ENCODE measurements around the gene GNB1L.
A peak's percentile ranks its signal among the peaks of the same experiment; 100 is the strongest.

Gene GNB1L

GRCh38 chr22:19863571-19863970, 8.9 kb upstream of the GNB1L start:
- no peak for DNase-seq (ENCODE audit: low read depth)

- no peak for DNase-seq (ENCODE audit: low read depth)
Observed at GRCh38 chr22:19862619-19863246, 8.1 kb upstream of the GNB1L start.

- DNase-seq (ENCODE audit: low read depth): no peak
Observed at GRCh38 chr22:19859861-19860510, 5.3 kb upstream of the GNB1L start.

GRCh38 chr22:19857382-19857781, 2.7 kb upstream of the GNB1L start:
- DNase-seq (ENCODE audit: low read depth): no peak

GRCh38 chr22:19855504-19856409, 1.1 kb upstream of the GNB1L start:
- DNase-seq (ENCODE audit: low read depth): peak; percentile 25

- no peak for DNase-seq (ENCODE audit: low read depth)
Observed at GRCh38 chr22:19853879-19854777, 546 bp downstream of the GNB1L start.

GRCh38 chr22:19853058-19853878, 1.4 kb downstream of the GNB1L start:
- DNase-seq (ENCODE audit: low read depth): no peak

- no peak for DNase-seq (ENCODE audit: low read depth)
Observed at GRCh38 chr22:19852177-19852781, 2.4 kb downstream of the GNB1L start.

GRCh38 chr22:19851291-19852176, 3.1 kb downstream of the GNB1L start:
- no peak for DNase-seq (ENCODE audit: low read depth)

GRCh38 chr22:19850763-19851109, 3.9 kb downstream of the GNB1L start:
- no peak for DNase-seq (ENCODE audit: low read depth)

GRCh38 chr22:19849835-19850762, 4.6 kb downstream of the GNB1L start:
- DNase-seq (ENCODE audit: low read depth): no peak

GRCh38 chr22:19848298-19849224, 6.1 kb downstream of the GNB1L start:
- no peak for DNase-seq (ENCODE audit: low read depth)

- no peak for DNase-seq (ENCODE audit: low read depth)
Observed at GRCh38 chr22:19847345-19847632, 7.4 kb downstream of the GNB1L start.

GRCh38 chr22:19846620-19847344, 7.9 kb downstream of the GNB1L start:
- no peak for DNase-seq (ENCODE audit: low read depth)

GRCh38 chr22:19845054-19845722, 9.5 kb downstream of the GNB1L start:
- DNase-seq (ENCODE audit: low read depth): no peak

- DNase-seq (ENCODE audit: low read depth): no peak
Observed at GRCh38 chr22:19844377-19845053, 10.2 kb downstream of the GNB1L start.

Data from activated T-helper 1 cell treated with Interleukin-2 at 50 U/mL for 16 hours (primary cell).